H1 (cell line): ENCODE data around the gene CPSF4L. TPM values are rescaled to one million over a fixed set of nuclear protein-coding genes. Genes with fewer than 3 reads are reported as not detected.

Experiments used
- BACH1 ChIP-seq: IDR thresholded peaks from 2 replicates; pipeline ENCODE4 v1.6.1; 2012; ENCODE audit warnings: low read length, improper control_type of control experiment
- BCL11A ChIP-seq, 2 experiments: IDR thresholded peaks; one replicate each; pipeline ENCODE4 v1.6.1; 2011; ENCODE audit warnings: low read depth in 2 of 2, low read length in 2 of 2, mild to moderate bottlenecking in 2 of 2
- CHD7 ChIP-seq: fragments of 300-600 bp; sonication (generic); IDR thresholded peaks from 2 replicates; pipeline ENCODE4 v1.7.1; 2012; ENCODE audit warnings: low read length, moderate library complexity, mild to moderate bottlenecking, inconsistent platforms; ENCODE audit not compliant: insufficient replicate concordance
- CTCF ChIP-seq, 3 experiments: IDR thresholded peaks; 1 replicate in 2 of 3; 2 replicates in 1 of 3; pipeline versions ENCODE4 v1.5.1 to v1.6.1; 2011; ENCODE audit warnings: low read length in 3 of 3, mild to moderate bottlenecking in 3 of 3, inconsistent platforms in 2 of 3, low read depth in 1 of 3, moderate library complexity in 1 of 3; ENCODE audit not compliant: insufficient read depth in 1 of 3; ENCODE audit errors: control extremely low read depth in 1 of 3
- KDM1A ChIP-seq: fragments of 200-600, 300-600 bp; sonication (generic); IDR thresholded peaks from 2 replicates; pipeline ENCODE4 v1.7.1; 2016; ENCODE audit warnings: mild to moderate bottlenecking, low read length, borderline replicate concordance
- RAD21 ChIP-seq, 2 experiments: IDR thresholded peaks in 1 of 2; conservative IDR thresholded peaks in 1 of 2; 2 replicates each; pipeline ENCODE4 v1.6.1; 2011; ENCODE audit warnings: low read depth in 2 of 2, low read length in 2 of 2, improper control_type of control experiment in 1 of 2, inconsistent platforms in 1 of 2, mild to moderate bottlenecking in 1 of 2, moderate library complexity in 1 of 2
- RFX5 ChIP-seq: IDR thresholded peaks from 2 replicates; pipeline ENCODE4 v1.6.1; 2011; ENCODE audit warnings: low read depth, low read length, improper control_type of control experiment, borderline replicate concordance
- SAP30 ChIP-seq: fragments of 300-600 bp; sonication (generic); IDR thresholded peaks from 2 replicates; pipeline ENCODE4 v1.7.1; 2012; ENCODE audit warnings: low read length, moderate library complexity, mild to moderate bottlenecking, inconsistent platforms; ENCODE audit not compliant: insufficient read depth, insufficient replicate concordance
- polyA plus RNA-seq, 7 experiments: library from polyadenylated mRNA; depleted of rRNA in 3 of 7; stranded (reverse) in 5 of 7; unstranded in 2 of 7; fragments of >200 nt in 5 of 7; fragments of 200-250 nt in 2 of 7; gene quantifications; 1 replicate in 5 of 7; 2 replicates in 1 of 7; 4 replicates in 1 of 7; pipeline versions ENCODE4 v1.2.1 to v1.2.3, GENCODE V29; 2011 to 2013; ENCODE audit warnings: missing spikeins in 2 of 7, mixed read lengths in 2 of 7
- total RNA-seq: library from RNA; stranded (reverse); fragmentation: NEBNext Ultra II Directional; extraction: Animal tissue kit (Norgen Biotek cat#: 25700); gene quantifications from 2 replicates; pipeline ENCODE4 v1.2.1, GENCODE V29; 2021

CPSF4L gene
- total and polyA plus RNA-seq, 2 of the 8 experiments (the other 6 are each of a cell fraction or from before 2014, with no cell fraction given) = not detected

- TF ChIP-seq CHD7 (no peak), BCL11A (IDR thresholded peaks at IDR 0.05; ENCODE audit: low read depth in 2 of 2, low read length in 2 of 2) (no peak), SAP30 (no peak), BACH1 (no peak), CTCF (IDR thresholded peaks at IDR 0.05; ENCODE audit: control extremely low read depth in 1 of 3, insufficient read depth in 1 of 3, low read depth in 1 of 3, low read length in 3 of 3) (peak; percentile 34 to 51 (median 44)), RAD21 (IDR thresholded peaks at IDR 0.05 in 1 of 2, conservative IDR thresholded peaks at IDR 0.05 in 1 of 2; ENCODE audit: low read depth in 2 of 2, low read length in 2 of 2) (peak; percentile 9 to 31; a peak in 2 of 4 replicates), RFX5 (no peak), KDM1A (no peak)
These were observed 46.2 kb downstream of the CPSF4L start (continued) for GRCh38 chr17:73215447-73215846.
